GM12872 (cell line): Measurements from ENCODE around the gene TLCD1.

Experiments used
- TF ChIP-seq, protein P1 (sequence below): IDR thresholded peaks from 3 replicates; pipeline ENCODE4 v1.5.1; 2011; ENCODE audit warnings: low read depth, mild to moderate bottlenecking, low read length, moderate library complexity; ENCODE audit not compliant: insufficient read depth

The TLCD1 gene

DNA sequence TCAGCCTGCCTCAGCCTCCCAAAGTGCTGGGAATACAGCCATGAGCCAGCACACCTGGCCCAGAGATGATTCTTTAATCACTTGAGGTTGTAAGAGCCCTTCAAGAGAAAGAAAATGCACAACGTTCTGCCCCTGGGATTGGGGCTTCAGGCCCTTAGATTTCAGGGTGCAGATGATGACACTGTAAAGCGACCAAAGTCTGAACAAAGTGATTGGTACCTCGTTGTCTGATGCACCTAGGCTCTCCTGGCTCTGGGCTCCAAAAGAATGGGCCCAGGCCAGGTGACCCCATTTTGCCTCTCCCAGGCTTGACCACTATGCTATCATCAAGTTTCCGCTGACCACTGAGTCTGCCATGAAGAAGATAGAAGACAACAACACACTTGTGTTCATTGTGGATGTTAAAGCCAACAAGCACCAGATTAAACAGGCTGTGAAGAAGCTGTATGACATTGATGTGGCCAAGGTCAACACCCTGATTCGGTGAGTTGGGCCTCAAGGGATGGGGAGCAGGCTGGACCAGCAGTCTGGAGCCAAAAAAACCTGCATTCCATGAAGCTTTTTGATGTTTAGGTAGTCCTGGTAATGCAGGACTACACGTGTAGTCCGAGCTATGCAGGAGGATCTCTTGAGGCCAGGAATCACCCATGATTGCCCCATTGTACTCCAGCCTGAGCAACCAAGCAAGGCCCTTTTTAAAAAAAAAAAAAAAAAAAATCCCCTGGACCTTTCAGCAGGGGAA is 3.4 kb downstream of the TLCD1 start:
- TF ChIP-seq, protein P1, sequence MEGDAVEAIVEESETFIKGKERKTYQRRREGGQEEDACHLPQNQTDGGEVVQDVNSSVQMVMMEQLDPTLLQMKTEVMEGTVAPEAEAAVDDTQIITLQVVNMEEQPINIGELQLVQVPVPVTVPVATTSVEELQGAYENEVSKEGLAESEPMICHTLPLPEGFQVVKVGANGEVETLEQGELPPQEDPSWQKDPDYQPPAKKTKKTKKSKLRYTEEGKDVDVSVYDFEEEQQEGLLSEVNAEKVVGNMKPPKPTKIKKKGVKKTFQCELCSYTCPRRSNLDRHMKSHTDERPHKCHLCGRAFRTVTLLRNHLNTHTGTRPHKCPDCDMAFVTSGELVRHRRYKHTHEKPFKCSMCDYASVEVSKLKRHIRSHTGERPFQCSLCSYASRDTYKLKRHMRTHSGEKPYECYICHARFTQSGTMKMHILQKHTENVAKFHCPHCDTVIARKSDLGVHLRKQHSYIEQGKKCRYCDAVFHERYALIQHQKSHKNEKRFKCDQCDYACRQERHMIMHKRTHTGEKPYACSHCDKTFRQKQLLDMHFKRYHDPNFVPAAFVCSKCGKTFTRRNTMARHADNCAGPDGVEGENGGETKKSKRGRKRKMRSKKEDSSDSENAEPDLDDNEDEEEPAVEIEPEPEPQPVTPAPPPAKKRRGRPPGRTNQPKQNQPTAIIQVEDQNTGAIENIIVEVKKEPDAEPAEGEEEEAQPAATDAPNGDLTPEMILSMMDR: no peak

DNA sequence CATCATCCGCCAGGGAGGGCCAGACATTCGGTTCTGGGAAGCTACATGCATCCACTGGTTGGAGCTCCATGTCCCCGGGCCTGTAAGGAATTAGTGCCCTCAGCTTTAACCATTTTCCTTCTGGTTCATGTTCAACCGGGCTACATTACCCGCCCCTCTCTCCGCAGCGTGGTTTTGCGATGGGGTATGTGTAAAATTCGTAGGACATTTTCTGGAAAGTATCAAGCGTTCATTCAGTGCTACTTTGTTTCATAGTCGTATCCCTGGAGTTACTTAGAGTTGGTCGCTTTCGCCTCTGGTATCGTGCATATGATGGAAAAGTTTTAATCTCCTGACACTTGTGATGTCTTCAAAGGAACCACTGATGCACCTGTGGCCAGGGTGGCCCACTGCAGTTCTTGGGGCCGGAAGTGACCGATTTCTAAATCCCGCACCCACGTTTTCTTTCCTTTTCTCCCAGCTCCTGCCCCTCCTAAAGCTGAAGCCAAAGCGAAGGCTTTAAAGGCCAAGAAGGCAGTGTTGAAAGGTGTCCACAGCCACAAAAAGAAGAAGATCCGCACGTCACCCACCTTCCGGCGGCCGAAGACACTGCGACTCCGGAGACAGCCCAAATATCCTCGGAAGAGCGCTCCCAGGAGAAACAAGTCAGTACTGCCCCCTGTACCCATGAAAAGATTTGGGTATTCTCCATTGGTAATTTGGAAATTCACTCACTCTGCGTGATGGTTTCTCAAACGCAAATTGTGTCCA is 5.6 kb downstream of the TLCD1 start:
- TF ChIP-seq, protein P1: no peak; the same call in 2 of the 3 replicates

DNA sequence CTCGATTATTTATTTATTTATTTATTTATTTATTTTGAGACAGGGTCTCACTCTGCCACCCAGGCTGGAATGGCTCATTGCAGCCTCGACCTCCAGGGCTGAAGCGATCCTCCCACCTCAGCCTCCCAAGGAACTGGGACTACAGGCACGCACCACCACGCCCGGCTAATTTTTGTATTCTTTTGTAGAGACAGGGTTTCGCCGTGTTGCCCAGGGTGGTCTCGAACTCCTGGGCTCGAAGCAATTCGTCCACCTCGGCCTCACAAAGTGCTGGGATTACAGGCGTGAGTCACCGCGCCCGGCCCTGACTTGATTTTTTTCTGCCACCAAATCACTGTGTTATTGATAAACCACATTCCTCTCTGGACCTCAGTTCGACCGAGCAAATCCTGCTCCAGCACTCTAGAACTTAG is 7.0 kb downstream of the TLCD1 start:
- TF ChIP-seq, protein P1: no peak

DNA sequence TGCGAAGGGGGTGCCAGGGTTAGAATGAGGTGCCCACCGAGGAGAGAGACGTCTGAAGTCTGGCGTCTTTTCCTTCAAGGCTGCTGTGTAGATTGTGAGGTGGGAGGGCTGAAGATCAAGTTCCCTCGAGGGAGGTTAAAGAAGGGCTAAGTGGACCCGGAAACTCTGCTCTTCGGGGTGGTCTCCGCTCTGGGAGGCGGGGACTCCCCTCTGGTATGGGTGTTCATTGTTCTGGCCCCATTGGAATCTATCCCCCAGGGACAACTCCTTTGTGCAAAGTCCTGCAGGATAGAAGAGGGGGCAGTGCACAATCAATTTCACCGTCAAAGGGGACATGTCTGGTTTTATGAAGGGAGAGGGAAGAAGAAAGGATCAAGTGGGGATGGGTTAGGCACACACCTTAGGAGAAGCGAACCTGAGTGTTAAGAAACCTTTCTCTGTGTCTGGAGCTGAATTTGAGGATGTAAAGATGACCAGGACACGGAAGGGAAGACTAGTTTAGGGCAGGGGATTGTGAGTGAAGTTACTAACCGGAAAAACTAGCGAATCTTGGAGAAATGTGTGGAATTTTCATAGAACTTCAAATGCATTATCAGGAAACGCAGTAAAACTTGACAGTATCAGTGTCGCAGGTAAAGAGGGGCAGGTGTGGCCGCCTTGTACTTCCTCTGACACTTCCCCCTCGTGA is 7.6 kb downstream of the TLCD1 start:
- TF ChIP-seq, protein P1: no peak

DNA sequence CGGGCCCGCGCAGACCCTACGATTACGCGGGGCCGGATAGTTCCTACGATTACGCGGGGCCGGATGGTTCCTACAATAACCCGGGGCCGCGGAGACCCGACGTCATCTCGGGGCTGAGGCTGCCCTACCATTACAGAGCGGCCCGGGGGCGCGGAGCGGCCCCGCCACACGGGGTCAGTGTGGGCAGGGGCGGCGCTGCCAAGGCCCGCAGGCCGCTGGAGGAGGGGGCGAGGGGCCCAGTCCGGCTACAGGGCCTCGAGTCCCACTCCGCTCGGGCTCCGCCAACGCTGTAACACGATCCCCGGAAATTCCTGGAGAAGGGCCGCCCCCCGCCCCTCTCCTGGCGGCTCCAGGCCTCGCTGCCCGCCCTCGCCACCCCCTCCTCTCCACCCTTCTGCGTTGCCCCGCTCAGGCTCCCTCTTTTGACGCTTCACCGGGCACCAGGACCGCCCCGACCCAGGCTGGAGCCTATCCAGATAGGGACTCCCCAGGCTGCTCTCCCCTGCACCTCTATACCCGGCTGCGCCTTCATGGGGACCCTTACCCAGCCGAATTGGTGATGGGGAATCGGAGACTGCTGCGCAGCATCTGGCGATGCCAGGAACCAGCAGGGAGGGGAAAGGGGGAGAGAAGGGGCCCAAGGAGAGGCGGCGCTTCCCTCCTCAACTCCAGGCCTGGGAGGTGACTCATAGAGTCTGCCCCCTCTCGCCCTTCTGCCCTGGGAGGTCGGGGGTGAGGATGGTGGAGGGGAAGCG is 8.3 kb downstream of the TLCD1 start, which contains the start of gene RAB34:
Gene RAB34 (minus strand): TSS at position 291 of the 755 bp plus-strand sequence. CDS start 602 bp downstream, outside the sequence.
- TF ChIP-seq, protein P1: peak; percentile 14; the same call in 1 of the 3 replicates

DNA sequence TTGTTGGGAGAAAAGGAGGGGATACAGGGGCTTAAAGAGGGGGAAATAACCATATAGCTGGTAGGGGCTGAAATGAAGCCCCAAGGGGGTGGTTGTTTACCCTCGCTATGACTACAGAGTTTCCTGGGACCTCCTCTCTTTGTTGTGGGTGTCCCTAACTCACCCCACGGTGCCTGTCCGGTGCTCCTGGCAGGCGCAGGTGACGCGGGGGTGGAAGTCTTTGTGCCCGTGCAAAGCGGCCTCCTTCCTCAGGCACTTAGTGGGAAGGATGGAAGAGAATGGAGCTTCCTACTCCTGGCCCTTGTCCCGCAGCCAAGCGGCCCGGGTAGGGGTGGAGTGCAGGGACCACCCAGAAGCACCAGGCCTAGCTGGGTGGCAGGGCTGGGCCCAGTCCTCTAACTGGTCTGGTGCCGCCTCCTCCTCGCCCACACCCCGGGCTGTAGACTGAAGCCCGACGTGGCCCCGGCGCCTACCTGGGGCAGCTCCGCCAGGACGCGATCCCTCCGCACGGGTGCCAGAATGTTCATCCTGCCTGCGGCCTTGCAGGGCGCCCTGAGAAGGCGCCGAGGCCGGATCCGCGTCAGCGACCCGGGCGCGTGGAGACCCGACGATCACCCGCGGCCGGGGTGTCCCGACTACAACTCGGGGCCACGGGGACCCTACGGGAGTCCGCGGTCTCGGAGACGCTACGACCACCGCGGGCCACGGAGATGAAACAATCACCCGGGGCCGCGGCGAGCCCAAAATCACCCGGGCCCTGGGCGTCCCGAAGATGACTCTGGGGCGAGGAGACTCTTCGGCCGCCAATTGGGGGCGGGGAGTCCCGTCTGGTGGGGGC is 9.1 kb downstream of the TLCD1 start:
- TF ChIP-seq, protein P1: no peak
